H1 (cell line): ENCODE results near the gene DPYSL3. TPM values are rescaled to one million over a fixed set of nuclear protein-coding genes. Genes with fewer than 3 reads are reported as not detected.

ENCODE experiments used
- CTCF ChIA-PET: fragments of 300-600 bp; sonication (Branson Sonifier 250); formaldehyde crosslinking; loops from one replicate; lab custom pipeline; 2021; ENCODE audit not compliant: partially characterized antibody; lab: Charles Lee
- POLR2A ChIA-PET: fragments of 300-600 bp; sonication (Branson Sonifier 250); formaldehyde crosslinking; loops from one replicate; lab custom pipeline; 2021; ENCODE audit warnings: inconsistent platforms; ENCODE audit not compliant: partially characterized antibody; lab: Charles Lee
- DNase-seq, 2 experiments: peaks; one replicate each; pipeline versions ENCODE4 v3.0.0 to v3.0.0-alpha.2; 2010 to 2022; ENCODE audit warnings: low spot score in 2 of 2, low read depth in 1 of 2, mixed read lengths in 1 of 2
- FAIRE-seq: peaks from 2 replicates; lab custom pipeline; 2011; peaks lifted over from hg19 to GRCh38; lab: Jason Lieb, UNC
- H2AFZ ChIP-seq: 2 replicates; pipeline ENCODE4 v1.8.1; 2012; ENCODE audit warnings: low read length, inconsistent platforms
- H2AK5ac ChIP-seq: 2 replicates; pipeline ENCODE4 v1.6.1; 2013; ENCODE audit warnings: low read depth, low read length
- H2BK120ac ChIP-seq: replicated peaks from 2 replicates; pipeline ENCODE3; 2013; ENCODE audit warnings: low read depth, low read length, inconsistent platforms
- H2BK12ac ChIP-seq: 2 replicates; pipeline ENCODE4 v1.6.1; 2013; ENCODE audit warnings: low read depth, low read length
- H2BK15ac ChIP-seq: 2 replicates; pipeline ENCODE4 v1.6.1; 2013; ENCODE audit warnings: low read length
- H2BK20ac ChIP-seq: 2 replicates; pipeline ENCODE4 v1.6.1; 2013; ENCODE audit warnings: low read length
- H2BK5ac ChIP-seq: 2 replicates; pipeline ENCODE4 v1.6.1; 2013; ENCODE audit warnings: low read depth, low read length
- H3K14ac ChIP-seq: 2 replicates; pipeline ENCODE4 v1.6.1; 2013; ENCODE audit warnings: inconsistent platforms; ENCODE audit not compliant: insufficient read length
- H3K18ac ChIP-seq: 2 replicates; pipeline ENCODE4 v1.6.1; 2013; ENCODE audit warnings: low read length; ENCODE audit errors: extremely low read depth
- H3K23ac ChIP-seq: 2 replicates; pipeline ENCODE4 v1.6.1; 2013; ENCODE audit warnings: inconsistent platforms; ENCODE audit not compliant: insufficient read length
- H3K23me2 ChIP-seq: 2 replicates; pipeline ENCODE4 v1.6.1; 2013; ENCODE audit warnings: low read depth, low read length
- H3K27ac ChIP-seq: 2 replicates; pipeline ENCODE4 v1.6.1; 2011; ENCODE audit warnings: low read depth, low read length, inconsistent platforms
- H3K27me3 ChIP-seq, 4 experiments: replicated peaks in 1 of 4; 1 replicate in 1 of 4; 2 replicates in 3 of 4; pipeline versions ENCODE4 v1.6.1 to v1.8.1; 2011 to 2013; ENCODE audit warnings: low read length in 3 of 4, mild to moderate bottlenecking in 3 of 4, inconsistent platforms in 2 of 4, mixed read lengths in 2 of 4, moderate library complexity in 1 of 4; ENCODE audit not compliant: control insufficient read depth in 3 of 4, insufficient read depth in 3 of 4; ENCODE audit errors: extremely low read depth in 1 of 4
- H3K36me3 ChIP-seq, 4 experiments: 2 replicates each; pipeline versions ENCODE4 v1.6.1 to v1.8.1; 2011 to 2013; ENCODE audit warnings: mild to moderate bottlenecking in 4 of 4, low read length in 3 of 4, moderate library complexity in 2 of 4, control low read depth in 1 of 4, inconsistent platforms in 1 of 4; ENCODE audit not compliant: insufficient read depth in 4 of 4, control insufficient read depth in 2 of 4
- H3K4ac ChIP-seq: replicated peaks from 2 replicates; pipeline ENCODE3; 2013; ENCODE audit warnings: low read length, low read depth, mixed read lengths, inconsistent platforms; ENCODE audit not compliant: insufficient read length
- H3K4me1 ChIP-seq, 4 experiments: replicated peaks in 1 of 4; 1 replicate in 1 of 4; 2 replicates in 3 of 4; pipeline versions ENCODE4 v1.6.1 to v1.8.1; 2011 to 2013; ENCODE audit warnings: low read length in 3 of 4, inconsistent platforms in 2 of 4, mixed read lengths in 1 of 4; ENCODE audit not compliant: insufficient read depth in 4 of 4, control insufficient read depth in 3 of 4
- H3K4me2 ChIP-seq, 2 experiments: 2 replicates each; pipeline versions ENCODE4 v1.6.1 to v1.8.1; 2011 to 2013; ENCODE audit warnings: low read depth in 2 of 2, low read length in 2 of 2, control low read depth in 1 of 2, inconsistent platforms in 1 of 2, mild to moderate bottlenecking in 1 of 2; ENCODE audit not compliant: insufficient read depth in 1 of 2
- H3K4me3 ChIP-seq, 4 experiments: fragments of 200-600, 300-600 bp in 1 of 4; sonication (generic), shearing (Covaris generic), sonication (Bioruptor Twin) in 1 of 4; 2 replicates each; pipeline versions ENCODE4 v1.5.1 to v1.8.1; 2011 to 2016; ENCODE audit warnings: low read length in 4 of 4, low read depth in 3 of 4, control low read depth in 2 of 4, inconsistent platforms in 2 of 4, mild to moderate bottlenecking in 2 of 4, mixed read lengths in 1 of 4, moderate library complexity in 1 of 4; ENCODE audit not compliant: insufficient read depth in 2 of 4; ENCODE audit errors: extremely low read depth in 1 of 4
- H3K56ac ChIP-seq: replicated peaks from 2 replicates; pipeline ENCODE3; 2013; ENCODE audit warnings: low read depth, mild to moderate bottlenecking, mixed read lengths, low read length, inconsistent platforms; ENCODE audit not compliant: insufficient read length
- H3K79me1 ChIP-seq: 2 replicates; pipeline ENCODE4 v1.6.1; 2013; ENCODE audit warnings: low read depth, low read length, control low read depth
- H3K79me2 ChIP-seq, 2 experiments: 2 replicates each; pipeline versions ENCODE4 v1.6.1 to v1.8.1; 2012 to 2013; ENCODE audit warnings: low read length in 2 of 2, mild to moderate bottlenecking in 2 of 2, inconsistent platforms in 1 of 2; ENCODE audit not compliant: insufficient read depth in 2 of 2, control insufficient read depth in 1 of 2
- H3K9ac ChIP-seq, 4 experiments: replicated peaks in 1 of 4; 1 replicate in 1 of 4; 2 replicates in 3 of 4; pipeline versions ENCODE4 v1.6.1 to v1.8.1; 2011 to 2013; ENCODE audit warnings: low read depth in 3 of 4, low read length in 3 of 4, control low read depth in 2 of 4, mild to moderate bottlenecking in 2 of 4, moderate library complexity in 2 of 4, inconsistent platforms in 1 of 4; ENCODE audit errors: extremely low read depth in 1 of 4
- H3K9me3 ChIP-seq, 2 experiments: 2 replicates each; pipeline versions ENCODE4 v1.6.1 to v1.8.1; 2012 to 2013; ENCODE audit warnings: mild to moderate bottlenecking in 2 of 2, moderate library complexity in 2 of 2, control low read depth in 1 of 2, inconsistent platforms in 1 of 2, low read depth in 1 of 2, low read length in 1 of 2, mixed read lengths in 1 of 2; ENCODE audit not compliant: insufficient read depth in 2 of 2
- H4K20me1 ChIP-seq, 2 experiments: replicated peaks in 1 of 2; 2 replicates each; pipeline versions ENCODE3 to v1.8.1; 2011 to 2013; ENCODE audit warnings: inconsistent platforms in 2 of 2, low read length in 2 of 2, mild to moderate bottlenecking in 1 of 2; ENCODE audit not compliant: insufficient read depth in 2 of 2, control insufficient read depth in 1 of 2
- H4K5ac ChIP-seq: 2 replicates; pipeline ENCODE4 v1.6.1; 2013; ENCODE audit warnings: low read length, low read depth, mixed read lengths, inconsistent platforms; ENCODE audit not compliant: insufficient read length
- H4K8ac ChIP-seq: 2 replicates; pipeline ENCODE4 v1.8.0; 2013; ENCODE audit warnings: mild to moderate bottlenecking, moderate library complexity, low read length, inconsistent platforms; ENCODE audit not compliant: insufficient read depth; ENCODE audit errors: extremely low read depth
- H4K91ac ChIP-seq: replicated peaks from 2 replicates; pipeline ENCODE3; 2013; ENCODE audit warnings: low read length, mixed read lengths, inconsistent platforms; ENCODE audit not compliant: insufficient read length
- BACH1 ChIP-seq: IDR thresholded peaks from 2 replicates; pipeline ENCODE4 v1.6.1; 2012; ENCODE audit warnings: low read length, improper control_type of control experiment
- CEBPB ChIP-seq: IDR thresholded peaks from 2 replicates; pipeline ENCODE4 v1.6.1; 2012; ENCODE audit warnings: low read depth, low read length
- JUN ChIP-seq: IDR thresholded peaks from 2 replicates; pipeline ENCODE4 v1.6.1; 2011; ENCODE audit warnings: low read depth, mild to moderate bottlenecking, improper control_type of control experiment, low read length
- JUND ChIP-seq: IDR thresholded peaks from 2 replicates; pipeline ENCODE4 v1.6.1; 2011; ENCODE audit warnings: mild to moderate bottlenecking, improper control_type of control experiment, low read length
- KDM5A ChIP-seq: fragments of 200-600 bp; IDR thresholded peaks from 2 replicates; pipeline ENCODE4 v1.7.1; 2012; ENCODE audit warnings: mild to moderate bottlenecking, low read length, inconsistent platforms, mixed read lengths
- MAFK ChIP-seq: IDR thresholded peaks from 2 replicates; pipeline ENCODE4 v1.6.1; 2012; ENCODE audit warnings: low read depth, mild to moderate bottlenecking, improper control_type of control experiment, low read length
- NRF1 ChIP-seq: IDR thresholded peaks from 2 replicates; pipeline ENCODE4 v1.6.1; 2011; ENCODE audit warnings: mild to moderate bottlenecking, low read depth, low read length, improper control_type of control experiment
- POLR2AphosphoS5 ChIP-seq: IDR thresholded peaks from 2 replicates; pipeline ENCODE4 v1.6.1; 2011; ENCODE audit warnings: low read depth, low read length
- RFX5 ChIP-seq: IDR thresholded peaks from 2 replicates; pipeline ENCODE4 v1.6.1; 2011; ENCODE audit warnings: low read depth, low read length, improper control_type of control experiment, borderline replicate concordance
- RXRA ChIP-seq: IDR thresholded peaks from 2 replicates; pipeline ENCODE4 v1.6.1; 2011; ENCODE audit warnings: low read depth, mild to moderate bottlenecking, low read length, moderate library complexity; ENCODE audit not compliant: insufficient read depth
- SIN3A ChIP-seq, 2 experiments: IDR thresholded peaks in 1 of 2; conservative IDR thresholded peaks in 1 of 2; 2 replicates each; pipeline ENCODE4 v1.6.1; 2011 to 2012; ENCODE audit warnings: low read length in 2 of 2, improper control_type of control experiment in 1 of 2, low read depth in 1 of 2, mild to moderate bottlenecking in 1 of 2
- SIRT6 ChIP-seq: IDR thresholded peaks from one replicate; pipeline ENCODE4 v1.7.1; 2012; ENCODE audit warnings: low read length, inconsistent platforms
- SP4 ChIP-seq: IDR thresholded peaks from 2 replicates; pipeline ENCODE4 v1.6.1; 2012; ENCODE audit warnings: low read length, inconsistent platforms
- SRF ChIP-seq: IDR thresholded peaks from 2 replicates; pipeline ENCODE4 v1.6.1; 2011; ENCODE audit warnings: mild to moderate bottlenecking, low read depth, low read length, moderate library complexity
- TAF1 ChIP-seq: IDR thresholded peaks from 2 replicates; pipeline ENCODE4 v1.6.1; 2011; ENCODE audit warnings: mild to moderate bottlenecking, low read depth, low read length
- TBP ChIP-seq: IDR thresholded peaks from 2 replicates; pipeline ENCODE4 v1.6.1; 2011; ENCODE audit warnings: low read depth, low read length, improper control_type of control experiment
- TCF12 ChIP-seq: IDR thresholded peaks from 2 replicates; pipeline ENCODE4 v1.6.1; 2011; ENCODE audit warnings: low read depth, mild to moderate bottlenecking, low read length
- WGBS, 2 experiments: shearing (Covaris generic) in 1 of 2; methylation state at CpG; one replicate each; pipeline versions ENCODE4 v1.1.6 to v1.1.7; 2013 to 2015; ENCODE audit warnings: low lambda C conversion rate in 2 of 2, mixed read lengths in 2 of 2, inconsistent platforms in 1 of 2, low coverage in 1 of 2, missing lambda C conversion rate in 1 of 2; ENCODE audit not compliant: insufficient replicate concordance in 2 of 2, insufficient coverage in 1 of 2, insufficient read length in 1 of 2; ENCODE audit errors: extremely low coverage in 1 of 2, missing lambda C conversion rate in 1 of 2; 5-methylcytosine and 5-hydroxymethylcytosine counted together
- polyA plus RNA-seq, 7 experiments: library from polyadenylated mRNA; depleted of rRNA in 3 of 7; stranded (reverse) in 5 of 7; unstranded in 2 of 7; fragments of >200 nt in 5 of 7; fragments of 200-250 nt in 2 of 7; gene quantifications; 1 replicate in 5 of 7; 2 replicates in 1 of 7; 4 replicates in 1 of 7; pipeline versions ENCODE4 v1.2.1 to v1.2.3, GENCODE V29; 2011 to 2013; ENCODE audit warnings: missing spikeins in 2 of 7, mixed read lengths in 2 of 7
- total RNA-seq: library from RNA; stranded (reverse); fragmentation: NEBNext Ultra II Directional; extraction: Animal tissue kit (Norgen Biotek cat#: 25700); gene quantifications from 2 replicates; pipeline ENCODE4 v1.2.1, GENCODE V29; 2021

The DPYSL3 gene
- total and polyA plus RNA-seq, 2 of the 8 experiments (the other 6 are each of a cell fraction or from before 2014, with no cell fraction given): 268 to 387 TPM

- Histone ChIP-seq H3K27me3 (no peaks in the 10 kb centered on the region), H3K4ac (no peak overlapping the region), H2BK12ac (no peak overlapping the region), H2AFZ (no peak overlapping the region), H4K91ac (no peak overlapping the region), H3K14ac (no peak overlapping the region), H4K5ac (no peak overlapping the region), H3K27ac (no peak overlapping the region), H3K36me3 (no peaks in the 10 kb centered on the region), H3K79me1 (no peaks in the 10 kb centered on the region), H3K9me3 (no peaks in the 10 kb centered on the region), H3K18ac (no peak overlapping the region), H3K9ac (no peak overlapping the region), H3K4me3 (no peak overlapping the region), H2BK120ac (no peak overlapping the region), H4K20me1 (no peaks in the 10 kb centered on the region), H3K79me2 (no peaks in the 10 kb centered on the region), H3K4me2 (no peak overlapping the region), H3K23me2 (no peaks in the 10 kb centered on the region), H3K56ac (no peak overlapping the region), H2BK5ac (no peak overlapping the region), H3K4me1 (peaks cover 0 to 2% (median 0%) of the 10 kb centered on the region in 4 experiments; a peak in 1 of 7 replicates), H3K23ac (no peak overlapping the region), H2BK20ac (no peak overlapping the region), H4K8ac (no peak overlapping the region), H2BK15ac (no peak overlapping the region), H2AK5ac (no peak overlapping the region)
- FAIRE-seq (no peak), DNase-seq (no peak)
- 92% methylated on average over 1 of the region's 1 CpG; no CpG with 5 or more reads in 1 of the 2 experiments for WGBS, 2 experiments
- ChIA-PET CTCF (interaction anchor here (0.6 to 7.0 kb wide), 8 partner anchors 21 to 839 kb away, joined by 3 to 94 read pairs (median 4); no protein-coding TSS in a partner anchor), POLR2A (no interaction called here)
- no peak for TF ChIP-seq BACH1
- TF ChIP-seq MAFK: no peak
- no peak for TF ChIP-seq TAF1
- TF ChIP-seq SIN3A (conservative IDR thresholded peaks at IDR 0.05 in 1 of 2, IDR thresholded peaks at IDR 0.05 in 1 of 2; ENCODE audit: low read depth in 1 of 2, low read length in 2 of 2): no peak
- TF ChIP-seq CEBPB: no peak
- no peak for TF ChIP-seq SIRT6
- no peak for TF ChIP-seq JUN
- TF ChIP-seq TCF12: no peak
- no peak for TF ChIP-seq TBP
- TF ChIP-seq KDM5A: no peak
- TF ChIP-seq RXRA: no peak
- TF ChIP-seq JUND: no peak
- no peak for TF ChIP-seq RFX5
- TF ChIP-seq SP4: no peak
- no peak for TF ChIP-seq POLR2AphosphoS5
- TF ChIP-seq SRF: no peak
- no peak for TF ChIP-seq NRF1
Measured at GRCh38 chr5:147372191-147372590, 137.7 kb downstream of the DPYSL3 start.
